ENCODE results near the gene PDLIM5.
"Not testable (repeated sequence)": the region's sequence is repeated elsewhere in the genome, so short reads cannot be mapped to it uniquely, and the experiment has no call there.

PDLIM5 gene

GRCh38 chr4:94653984-94654609, 202.4 kb downstream of the PDLIM5 start:
- H2AFZ ChIP-seq: no peak overlapping the region
- no peak overlapping the region for H3K27ac ChIP-seq
- H3K4me1 ChIP-seq: no peaks in the 10 kb centered on the region
- no peak overlapping the region for H3K4me3 ChIP-seq (ENCODE audit: low read depth, low read length)
- no peak for TF ChIP-seq CTCF (IDR thresholded peaks at IDR 0.05)
- no peaks in the 10 kb centered on the region for H3K27me3 ChIP-seq (ENCODE audit: control insufficient read depth, insufficient read depth, low read length)
- H3K36me3 ChIP-seq (ENCODE audit: control insufficient read depth, insufficient read depth, low read length): no peaks in the 10 kb centered on the region
- no peak overlapping the region for H3K4me2 ChIP-seq (ENCODE audit: low read length)
- no peaks in the 10 kb centered on the region for H3K79me2 ChIP-seq
- no peaks in the 10 kb centered on the region for H3K9me3 ChIP-seq (ENCODE audit: control insufficient read depth, low read length)
- H3K9ac ChIP-seq: no peak overlapping the region

GRCh38 chr4:94654714-94655113, 203.0 kb downstream of the PDLIM5 start:
- Histone ChIP-seq H3K27ac (no peak overlapping the region), H3K4me1 (no peaks in the 10 kb centered on the region), H3K36me3 (ENCODE audit: control insufficient read depth, insufficient read depth, low read length) (no peaks in the 10 kb centered on the region), H2AFZ (no peak overlapping the region), H3K4me2 (ENCODE audit: low read length) (no peak overlapping the region), H3K4me3 (ENCODE audit: low read depth, low read length) (no peak overlapping the region), H3K9ac (no peak overlapping the region), H3K79me2 (no peaks in the 10 kb centered on the region), H3K9me3 (ENCODE audit: control insufficient read depth, low read length) (no peaks in the 10 kb centered on the region), H3K27me3 (ENCODE audit: control insufficient read depth, insufficient read depth, low read length) (no peaks in the 10 kb centered on the region)
- TF ChIP-seq CTCF (IDR thresholded peaks at IDR 0.05): no peak

GRCh38 chr4:94660614-94661013, 208.9 kb downstream of the PDLIM5 start:
- Histone ChIP-seq H3K36me3 (ENCODE audit: control insufficient read depth, insufficient read depth, low read length) (no peaks in the 10 kb centered on the region), H3K4me3 (ENCODE audit: low read depth, low read length) (no peak overlapping the region)
- no peak for TF ChIP-seq CTCF (IDR thresholded peaks at IDR 0.05)

GRCh38 chr4:94665021-94665420, 213.3 kb downstream of the PDLIM5 start:
- not testable (repeated sequence) for H3K4me1 ChIP-seq; H3K4me2 ChIP-seq (ENCODE audit: low read length); H3K36me3 ChIP-seq (ENCODE audit: control insufficient read depth, insufficient read depth, low read length); H3K79me2 ChIP-seq; H3K27ac ChIP-seq; H3K9me3 ChIP-seq (ENCODE audit: control insufficient read depth, low read length); H2AFZ ChIP-seq; H3K9ac ChIP-seq; H3K27me3 ChIP-seq (ENCODE audit: control insufficient read depth, insufficient read depth, low read length); H3K4me3 ChIP-seq (ENCODE audit: low read depth, low read length)

More at GRCh38 chr4:94660614-94661013, 208.9 kb downstream of the PDLIM5 start:
- H2AFZ ChIP-seq: no peak overlapping the region
- H3K27ac ChIP-seq: no peak overlapping the region
- H3K4me2 ChIP-seq (ENCODE audit: low read length): no peak overlapping the region
- H3K79me2 ChIP-seq: no peaks in the 10 kb centered on the region
- H3K27me3 ChIP-seq (ENCODE audit: control insufficient read depth, insufficient read depth, low read length): no peaks in the 10 kb centered on the region
- H3K9ac ChIP-seq: no peak overlapping the region
- H3K9me3 ChIP-seq (ENCODE audit: control insufficient read depth, low read length): no peaks in the 10 kb centered on the region
- no peaks in the 10 kb centered on the region for H3K4me1 ChIP-seq

- H3K27ac ChIP-seq: no peak overlapping the region
- H2AFZ ChIP-seq: no peak overlapping the region
- no peaks in the 10 kb centered on the region for H3K9me3 ChIP-seq (ENCODE audit: control insufficient read depth, low read length)
- no peaks in the 10 kb centered on the region for H3K27me3 ChIP-seq (ENCODE audit: control insufficient read depth, insufficient read depth, low read length)
- no peak for TF ChIP-seq CTCF (IDR thresholded peaks at IDR 0.05)
- H3K4me1 ChIP-seq: no peaks in the 10 kb centered on the region
- no peak overlapping the region for H3K4me3 ChIP-seq (ENCODE audit: low read depth, low read length)
- H3K9ac ChIP-seq: no peak overlapping the region
- no peak overlapping the region for H3K4me2 ChIP-seq (ENCODE audit: low read length)
- H3K36me3 ChIP-seq (ENCODE audit: control insufficient read depth, insufficient read depth, low read length): no peaks in the 10 kb centered on the region
- no peaks in the 10 kb centered on the region for H3K79me2 ChIP-seq
Measured at GRCh38 chr4:94665500-94666404, 214.0 kb downstream of the PDLIM5 start.

Measured in parathyroid adenoma (tissue), 2 donors.